Measurements from ENCODE around the gene SEPTIN5.

Gene SEPTIN5

GRCh38 chr22:19705181-19705934 is 8.9 kb upstream of the SEPTIN5 start:
- DNase-seq (ENCODE audit: low spot score): no peak

GRCh38 chr22:19706661-19707151 is 7.6 kb upstream of the SEPTIN5 start:
- no peak for DNase-seq (ENCODE audit: low spot score)

GRCh38 chr22:19707347-19708290 is 6.7 kb upstream of the SEPTIN5 start:
- no peak for DNase-seq (ENCODE audit: low spot score)

DNA sequence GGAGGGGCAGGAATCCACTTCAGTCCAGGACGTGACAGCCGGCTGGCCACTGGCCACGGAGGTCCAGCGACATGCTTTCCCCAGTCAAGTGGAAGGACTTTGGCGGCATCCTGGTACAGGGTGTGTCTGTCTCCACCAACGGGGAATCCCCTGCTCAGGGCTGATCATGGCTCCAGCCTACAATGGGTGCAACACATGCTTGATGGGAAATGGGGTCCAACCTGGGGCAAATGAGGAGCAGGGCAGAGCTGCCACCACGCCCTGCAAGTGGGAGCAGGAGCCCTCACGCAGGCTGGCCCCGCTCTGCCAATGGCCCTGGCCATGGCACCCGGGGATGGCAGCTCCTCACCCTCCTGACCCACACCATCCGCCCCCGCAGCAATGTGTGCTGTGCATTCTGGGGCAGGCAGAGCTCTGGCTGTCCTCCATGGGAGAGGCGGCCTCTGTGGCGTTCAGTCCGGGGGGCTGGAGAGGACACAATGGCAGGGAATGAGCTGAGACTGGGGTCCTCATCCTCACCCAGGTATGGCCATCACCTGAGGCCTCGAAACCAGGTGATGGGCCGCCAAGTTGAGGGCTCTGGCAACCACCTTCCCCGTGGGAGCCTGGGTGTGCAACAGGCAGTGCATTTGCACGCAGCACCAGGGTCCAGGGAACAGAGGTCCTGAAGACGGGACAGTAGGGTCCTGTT is 5.8 kb upstream of the SEPTIN5 start:
- DNase-seq (ENCODE audit: low spot score): no peak

DNA sequence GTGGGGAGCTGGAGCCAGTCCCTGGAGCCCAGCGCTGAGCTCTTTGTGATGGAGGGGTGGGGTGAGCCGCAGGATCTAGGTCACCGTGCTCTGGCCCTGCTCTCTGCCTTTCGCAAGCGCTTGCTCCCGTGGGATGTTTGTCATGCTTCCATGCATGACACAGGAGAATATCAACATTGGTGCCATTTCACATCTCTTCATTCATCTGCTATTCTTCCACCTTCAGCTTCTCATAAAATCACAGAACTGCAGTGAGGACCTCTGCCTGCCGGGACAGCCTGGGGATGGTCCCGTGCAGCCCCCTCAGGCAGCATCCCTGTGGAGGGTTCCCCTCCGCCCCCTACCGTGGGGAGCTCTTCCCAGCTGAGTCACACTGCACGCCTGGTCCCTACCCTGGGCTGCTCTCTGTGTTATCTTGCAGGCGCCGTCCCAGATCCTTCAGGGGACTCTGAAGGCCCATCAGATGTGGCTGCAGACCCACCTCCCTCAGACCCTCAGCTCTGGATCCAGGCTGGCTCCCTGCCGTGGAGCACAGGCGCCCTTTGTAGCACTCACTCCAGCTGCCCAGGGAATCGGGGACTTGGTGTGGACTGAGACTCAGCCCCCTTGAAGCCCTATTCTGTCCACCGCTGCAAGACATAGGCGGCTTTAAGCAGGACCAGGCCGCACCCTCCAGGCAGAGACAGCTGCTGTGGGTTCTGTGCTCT is 5.1 kb upstream of the SEPTIN5 start:
- DNase-seq (ENCODE audit: low spot score): no peak

- DNase-seq (ENCODE audit: low spot score): no peak
These were observed 4.1 kb upstream of the SEPTIN5 start for GRCh38 chr22:19710020-19710768.

GRCh38 chr22:19710769-19711106 is 3.6 kb upstream of the SEPTIN5 start:
- DNase-seq (ENCODE audit: low spot score): no peak

GRCh38 chr22:19713245-19713644 is 1.1 kb upstream of the SEPTIN5 start:
- DNase-seq (ENCODE audit: low spot score): no peak

- no peak for DNase-seq (ENCODE audit: low spot score)
These were observed 522 bp upstream of the SEPTIN5 start for GRCh38 chr22:19713650-19714311.

DNA sequence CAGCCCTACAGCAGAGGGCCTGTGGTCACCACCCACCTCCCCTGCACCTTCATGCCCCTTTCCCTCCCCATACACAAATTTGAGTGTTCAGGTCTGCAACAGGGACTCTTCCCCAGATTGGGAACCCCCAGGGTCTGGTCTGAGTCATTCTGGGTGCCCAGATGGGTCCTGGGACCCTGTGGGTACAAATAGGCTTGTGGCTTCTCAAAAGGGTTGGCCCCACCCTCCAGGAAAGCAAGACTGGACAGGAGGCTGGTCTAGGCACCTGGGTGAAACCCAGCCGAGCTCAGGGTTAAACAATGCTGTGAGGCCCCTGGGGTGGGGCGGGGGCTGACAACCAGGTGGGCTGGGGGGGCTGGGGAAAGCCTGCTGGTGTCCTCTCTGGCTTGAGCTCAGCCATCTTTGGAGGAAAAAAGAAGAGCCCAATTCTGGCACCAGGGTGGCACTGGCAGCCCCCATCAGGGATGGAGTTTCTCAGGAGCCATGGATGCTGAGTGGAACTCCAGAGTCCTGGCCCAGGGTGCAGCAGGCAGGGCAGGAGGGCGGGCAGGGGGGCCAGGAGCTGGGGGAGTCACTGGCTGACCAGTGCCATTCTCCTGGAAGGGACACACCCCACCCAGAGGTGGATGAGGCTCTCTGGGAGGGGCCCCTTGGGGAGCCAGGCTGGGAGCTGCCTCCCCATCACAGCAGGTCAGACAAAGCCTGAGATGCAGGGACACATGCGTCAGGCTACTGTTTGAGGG is 1.1 kb downstream of the SEPTIN5 start:
- no peak for DNase-seq (ENCODE audit: low spot score)

GRCh38 chr22:19716041-19716828 is 1.9 kb downstream of the SEPTIN5 start:
- DNase-seq (ENCODE audit: low spot score): no peak

- no peak for DNase-seq (ENCODE audit: low spot score)
These were observed 2.5 kb downstream of the SEPTIN5 start for GRCh38 chr22:19716829-19717105.

GRCh38 chr22:19717181-19717580 is 2.9 kb downstream of the SEPTIN5 start:
- DNase-seq (ENCODE audit: low spot score): no peak

DNA sequence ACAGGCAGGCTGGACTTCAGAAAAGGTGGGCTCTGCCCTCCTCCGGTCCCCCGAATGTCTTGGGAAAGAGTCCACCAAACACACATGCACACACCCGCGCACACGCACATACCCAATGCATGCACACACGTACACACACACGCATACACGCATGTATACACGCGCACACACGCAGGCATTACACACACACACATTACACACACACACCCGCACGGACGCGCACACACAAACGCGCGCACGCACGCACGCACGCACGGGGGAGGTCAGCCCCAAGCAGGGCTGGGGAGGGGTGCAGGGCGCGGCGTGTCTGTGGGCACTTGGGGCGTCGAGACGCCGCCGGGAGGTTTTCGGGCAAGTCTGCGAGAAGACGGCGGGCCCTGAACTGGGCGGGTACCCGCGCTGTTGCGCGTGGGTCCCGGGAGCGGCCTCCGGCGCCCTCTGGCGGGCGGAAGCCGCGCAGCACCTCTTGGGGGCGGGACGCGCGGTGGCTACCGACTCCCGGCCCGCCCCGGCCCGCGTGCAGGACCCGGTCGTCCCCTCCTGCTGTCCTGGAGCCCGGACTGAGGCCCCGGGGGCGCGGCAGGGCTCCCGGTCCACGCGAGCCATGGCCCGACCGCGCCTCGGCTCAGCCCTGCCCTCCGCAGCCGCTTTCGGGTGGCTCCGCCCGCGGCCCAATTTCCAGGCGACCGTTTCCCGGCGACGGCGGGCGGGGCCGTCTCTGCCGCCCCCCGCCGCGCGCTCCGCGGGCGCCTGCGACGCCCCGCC is 3.6 kb downstream of the SEPTIN5 start:
- DNase-seq (ENCODE audit: low spot score): peak; percentile 97

DNA sequence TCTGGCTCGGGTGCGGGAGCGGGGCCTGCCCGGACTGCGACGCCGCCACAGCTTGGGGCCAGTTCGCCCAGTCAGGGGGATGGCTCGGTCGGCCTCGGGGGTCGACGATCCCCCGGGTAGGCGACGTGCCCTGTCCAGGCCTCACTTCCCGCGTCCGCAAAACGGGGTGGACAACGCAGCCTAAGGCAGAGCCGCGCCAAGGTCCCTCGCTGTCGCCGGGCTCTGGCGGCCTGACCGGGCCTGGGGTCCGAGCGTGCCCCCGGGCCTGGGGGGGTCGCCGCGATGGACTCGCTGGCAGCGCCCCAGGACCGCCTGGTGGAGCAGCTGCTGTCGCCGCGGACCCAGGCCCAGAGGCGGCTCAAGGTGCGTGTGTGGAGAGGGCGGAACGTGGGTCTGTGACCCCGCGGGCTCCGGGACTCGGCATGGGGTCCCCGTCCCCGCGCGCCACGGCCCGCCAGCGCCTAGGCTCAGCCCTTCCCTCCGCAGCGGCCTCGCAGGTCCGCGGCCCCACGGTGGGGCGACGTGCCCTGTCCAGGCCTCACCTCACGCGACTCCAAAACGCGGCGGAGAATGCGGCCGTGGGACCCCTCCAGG is 4.2 kb downstream of the SEPTIN5 start:
- no peak for DNase-seq (ENCODE audit: low spot score)

GRCh38 chr22:19719050-19719482 is 4.8 kb downstream of the SEPTIN5 start:
- peak; percentile 46 for DNase-seq (ENCODE audit: low spot score)

- no peak for DNase-seq (ENCODE audit: low spot score)
These were observed 5.3 kb downstream of the SEPTIN5 start for GRCh38 chr22:19719488-19720021.
